Nephron progenitor cell (in vitro differentiated cells): Measurements from ENCODE around the gene ISOC1.

Experiments used
- DNase-seq: peaks from one replicate; pipeline ENCODE4 v3.0.0; 2021
- H3K27ac Mint-ChIP-seq: 2 replicates; pipeline ENCODE4 v1.8.0; 2021; ENCODE audit warnings: mild to moderate bottlenecking, moderate library complexity, mixed read lengths
- H3K27me3 Mint-ChIP-seq: 2 replicates; pipeline ENCODE4 v1.8.0; 2021; ENCODE audit warnings: mild to moderate bottlenecking, low read depth, mixed read lengths; ENCODE audit not compliant: poor library complexity
- H3K36me3 Mint-ChIP-seq: 2 replicates; pipeline ENCODE4 v1.8.0; 2021; ENCODE audit warnings: low read depth, mixed read lengths
- H3K4me1 Mint-ChIP-seq: 2 replicates; pipeline ENCODE4 v1.8.0; 2021; ENCODE audit warnings: mixed read lengths
- H3K4me3 Mint-ChIP-seq: 2 replicates; pipeline ENCODE4 v1.8.0; 2021; ENCODE audit warnings: mild to moderate bottlenecking, moderate library complexity, mixed read lengths
- H3K9me3 Mint-ChIP-seq: 2 replicates; pipeline ENCODE4 v1.8.0; 2021; ENCODE audit warnings: mild to moderate bottlenecking, moderate library complexity, mixed read lengths
- TF ChIP-seq, protein P1 (sequence below): fragments of 200-600 bp; sonication (generic); IDR thresholded peaks from 2 replicates; pipeline ENCODE4 v1.5.0; 2021; ENCODE audit warnings: antibody characterized with exemption

ISOC1 gene

DNA sequence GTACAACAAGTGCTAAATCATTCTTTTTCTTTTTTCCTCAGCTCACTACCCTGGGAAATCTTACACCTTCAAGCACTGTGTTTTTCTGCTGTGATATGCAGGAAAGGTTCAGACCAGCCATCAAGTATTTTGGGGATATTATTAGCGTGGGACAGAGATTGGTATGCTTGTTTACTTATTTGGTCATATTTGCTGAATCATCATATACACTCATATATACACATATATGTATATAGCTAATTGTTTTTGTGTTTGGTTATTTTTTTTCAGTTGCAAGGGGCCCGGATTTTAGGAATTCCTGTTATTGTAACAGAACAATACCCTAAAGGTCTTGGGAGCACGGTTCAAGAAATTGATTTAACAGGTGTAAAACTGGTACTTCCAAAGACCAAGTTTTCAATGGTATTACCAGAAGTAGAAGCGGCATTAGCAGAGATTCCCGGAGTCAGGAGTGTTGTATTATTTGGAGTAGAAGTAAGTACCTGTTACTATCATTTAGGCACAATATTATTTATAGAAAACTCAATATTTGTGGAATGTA, 10.4 kb downstream of the ISOC1 start:
- H3K27me3 Mint-ChIP-seq = no peaks in the 10 kb centered on the region
- peaks cover 5% of the 10 kb centered on the region for H3K4me1 Mint-ChIP-seq
- H3K4me3 Mint-ChIP-seq = no peak overlapping the region
- peaks cover 34% of the 10 kb centered on the region for H3K36me3 Mint-ChIP-seq
- H3K9me3 Mint-ChIP-seq = no peaks in the 10 kb centered on the region
- H3K27ac Mint-ChIP-seq = no peak overlapping the region
- TF ChIP-seq, protein P1, sequence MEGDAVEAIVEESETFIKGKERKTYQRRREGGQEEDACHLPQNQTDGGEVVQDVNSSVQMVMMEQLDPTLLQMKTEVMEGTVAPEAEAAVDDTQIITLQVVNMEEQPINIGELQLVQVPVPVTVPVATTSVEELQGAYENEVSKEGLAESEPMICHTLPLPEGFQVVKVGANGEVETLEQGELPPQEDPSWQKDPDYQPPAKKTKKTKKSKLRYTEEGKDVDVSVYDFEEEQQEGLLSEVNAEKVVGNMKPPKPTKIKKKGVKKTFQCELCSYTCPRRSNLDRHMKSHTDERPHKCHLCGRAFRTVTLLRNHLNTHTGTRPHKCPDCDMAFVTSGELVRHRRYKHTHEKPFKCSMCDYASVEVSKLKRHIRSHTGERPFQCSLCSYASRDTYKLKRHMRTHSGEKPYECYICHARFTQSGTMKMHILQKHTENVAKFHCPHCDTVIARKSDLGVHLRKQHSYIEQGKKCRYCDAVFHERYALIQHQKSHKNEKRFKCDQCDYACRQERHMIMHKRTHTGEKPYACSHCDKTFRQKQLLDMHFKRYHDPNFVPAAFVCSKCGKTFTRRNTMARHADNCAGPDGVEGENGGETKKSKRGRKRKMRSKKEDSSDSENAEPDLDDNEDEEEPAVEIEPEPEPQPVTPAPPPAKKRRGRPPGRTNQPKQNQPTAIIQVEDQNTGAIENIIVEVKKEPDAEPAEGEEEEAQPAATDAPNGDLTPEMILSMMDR = no peak
- no peak for DNase-seq

DNA sequence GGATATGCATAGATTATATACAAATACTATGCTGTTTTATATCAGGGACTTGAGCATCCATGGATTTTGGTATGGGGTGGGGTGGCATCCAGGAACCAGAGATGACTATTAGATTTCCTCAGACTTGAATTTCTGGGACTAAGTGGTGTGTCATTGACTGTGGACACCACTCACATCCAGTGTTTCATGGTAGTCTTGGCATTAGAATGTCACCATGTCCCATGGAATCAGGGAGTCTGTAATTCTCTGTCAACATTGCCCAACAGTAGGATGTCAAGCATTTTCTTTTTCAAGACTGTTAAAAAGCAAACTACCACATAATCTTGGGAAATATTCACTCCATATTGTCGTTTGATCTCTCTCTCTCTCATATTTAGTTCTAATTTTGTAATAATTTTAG, 13.1 kb downstream of the ISOC1 start:
- H3K9me3 Mint-ChIP-seq = no peaks in the 10 kb centered on the region
- no peak overlapping the region for H3K27ac Mint-ChIP-seq
- no peak for DNase-seq
- H3K4me1 Mint-ChIP-seq = peaks cover 4% of the 10 kb centered on the region
- H3K4me3 Mint-ChIP-seq = no peak overlapping the region
- peaks cover under 1% of the 10 kb centered on the region for H3K27me3 Mint-ChIP-seq
- peaks cover 34% of the 10 kb centered on the region for H3K36me3 Mint-ChIP-seq
- TF ChIP-seq, protein P1 = no peak

DNA sequence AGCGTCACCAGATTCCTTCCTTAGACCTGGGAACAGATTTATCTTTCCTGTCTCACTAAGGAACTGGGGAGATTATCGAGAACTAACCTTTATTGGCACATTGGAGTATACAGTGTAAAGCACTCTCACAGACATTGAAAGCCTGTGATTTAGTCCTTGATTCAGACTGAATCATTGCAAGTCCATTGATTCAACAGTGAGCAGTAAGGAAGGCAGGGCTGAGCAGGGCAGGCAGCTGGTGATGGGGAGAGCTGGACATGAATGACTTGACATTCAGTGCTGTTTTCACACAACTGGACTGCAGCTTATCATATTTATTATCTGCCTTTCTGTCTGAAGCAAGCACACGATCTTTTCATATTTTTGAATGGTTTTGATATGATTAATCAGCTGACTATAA, 16.2 kb downstream of the ISOC1 start:
- no peak for DNase-seq
- no peaks in the 10 kb centered on the region for H3K9me3 Mint-ChIP-seq
- H3K4me3 Mint-ChIP-seq = no peak overlapping the region
- TF ChIP-seq, protein P1 = no peak
- H3K36me3 Mint-ChIP-seq = peaks cover 24% of the 10 kb centered on the region
- no peak overlapping the region for H3K27ac Mint-ChIP-seq
- H3K4me1 Mint-ChIP-seq = no peaks in the 10 kb centered on the region
- peaks cover 3% of the 10 kb centered on the region for H3K27me3 Mint-ChIP-seq

DNA sequence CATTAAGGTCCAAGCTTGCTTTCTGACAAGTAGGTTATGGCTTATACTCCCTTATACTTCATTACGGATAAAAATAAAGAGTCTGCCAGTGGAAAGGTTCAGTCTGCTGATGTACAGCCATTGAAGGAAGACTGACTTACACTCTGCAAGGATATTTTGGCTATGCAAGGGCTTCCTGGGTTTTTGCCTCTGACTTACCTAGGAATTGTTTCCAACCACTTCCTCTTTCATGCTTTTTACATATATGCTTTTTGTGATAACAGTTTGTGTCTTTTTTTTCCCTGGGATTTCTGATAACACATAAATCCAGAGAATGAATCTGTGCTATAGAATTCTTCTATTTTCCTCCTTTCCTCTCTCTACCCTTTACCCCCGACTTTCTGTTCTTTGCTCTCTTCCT, 16.8 kb downstream of the ISOC1 start:
- Mint-ChIP-seq H3K27me3 (peaks cover 3% of the 10 kb centered on the region), H3K36me3 (peaks cover 18% of the 10 kb centered on the region), H3K27ac (no peak overlapping the region), H3K4me3 (no peak overlapping the region), H3K9me3 (no peaks in the 10 kb centered on the region), H3K4me1 (no peaks in the 10 kb centered on the region)
- DNase-seq = no peak
- TF ChIP-seq, protein P1 = no peak

DNA sequence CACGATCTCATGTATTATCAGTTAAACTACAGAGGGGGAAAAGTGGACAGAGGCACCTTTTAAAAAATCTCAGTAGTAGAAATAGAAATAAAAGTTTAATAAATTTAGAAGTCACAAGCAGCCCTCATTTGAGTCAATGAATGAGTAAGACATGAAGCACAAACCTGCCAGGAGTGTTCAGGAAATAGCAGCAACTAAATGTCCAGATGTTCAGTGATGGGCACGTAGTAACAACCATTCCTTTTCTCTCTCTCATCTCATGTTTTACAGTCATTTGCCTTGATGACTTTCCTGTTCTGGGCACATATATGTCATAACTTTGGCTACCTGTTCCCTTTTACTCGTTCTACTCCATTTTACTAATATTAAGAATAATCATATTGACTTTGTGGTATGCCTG, 17.7 kb downstream of the ISOC1 start:
- H3K9me3 Mint-ChIP-seq = no peaks in the 10 kb centered on the region
- H3K27me3 Mint-ChIP-seq = peaks cover 3% of the 10 kb centered on the region
- TF ChIP-seq, protein P1 = no peak
- no peaks in the 10 kb centered on the region for H3K4me1 Mint-ChIP-seq
- DNase-seq = no peak
- H3K36me3 Mint-ChIP-seq = peaks cover 10% of the 10 kb centered on the region
- H3K4me3 Mint-ChIP-seq = no peak overlapping the region
- H3K27ac Mint-ChIP-seq = no peak overlapping the region

DNA sequence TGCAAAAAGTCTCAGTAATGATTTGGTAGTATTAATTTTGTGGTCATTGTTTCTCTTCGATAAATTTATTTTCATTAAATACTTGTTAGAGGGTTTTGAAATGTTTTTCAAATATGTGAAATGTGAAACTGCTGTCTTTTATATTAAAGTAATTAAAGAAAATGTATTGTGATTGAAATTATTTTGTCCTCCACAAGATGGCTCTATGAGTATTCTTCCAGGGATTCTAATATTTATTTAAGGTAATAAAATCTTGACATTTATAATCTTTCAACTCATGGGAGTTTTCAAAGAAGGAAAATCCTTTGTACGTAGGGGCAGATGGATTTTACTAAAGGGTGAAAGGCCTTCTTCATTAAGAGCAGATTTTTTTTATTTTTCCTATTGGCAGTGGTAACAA, 19.3 kb downstream of the ISOC1 start:
- TF ChIP-seq, protein P1 = no peak
- Mint-ChIP-seq H3K27me3 (peaks cover 3% of the 10 kb centered on the region), H3K27ac (no peak overlapping the region), H3K4me3 (no peak overlapping the region), H3K4me1 (no peaks in the 10 kb centered on the region), H3K9me3 (no peaks in the 10 kb centered on the region), H3K36me3 (peaks cover 4% of the 10 kb centered on the region)
- DNase-seq = no peak
